ENCODE results near the gene RPL7L1. TPM values are rescaled to one million over a fixed set of nuclear protein-coding genes. Genes with fewer than 3 reads are reported as not detected.
A peak's percentile ranks its signal among the peaks of the same experiment; 100 is the strongest.
"Not testable (repeated sequence)": the region's sequence is repeated elsewhere in the genome, so short reads cannot be mapped to it uniquely, and the experiment has no call there.

RPL7L1 gene
- total and polyA plus RNA-seq, 8 donors, result 7.2 to 105 (median 37.9) TPM

GRCh38 chr6:42891199-42891722, 11.8 kb downstream of the RPL7L1 start:
- Histone ChIP-seq H3K36me3 (peaks cover 4 to 27% (median 25%) of the 10 kb centered on the region in 4 donors), H3K4me3 (peak overlapping the region; percentile 69 to 90 (median 79)), H3K9me3 (no peaks in the 10 kb centered on the region), H3K27me3 (no peaks in the 10 kb centered on the region), H3K27ac (peak overlapping the region; percentile 92 to 93 (median 93)), H3K4me1 (peaks cover 5 to 36% (median 16%) of the 10 kb centered on the region in 4 donors)
- WGBS, 5 donors, result 30 to 44% (median 39%) methylated on average over 17 of the region's 17 CpGs
- no peak for DNase-seq
- TF ChIP-seq POLR2A (IDR thresholded peaks at IDR 0.05), result no peak
- TF ChIP-seq EP300 (IDR thresholded peaks at IDR 0.05), result no peak
- TF ChIP-seq POLR2AphosphoS5 (IDR thresholded peaks at IDR 0.05), result no peak
- no peak for TF ChIP-seq CTCF (IDR thresholded peaks at IDR 0.05)
- intact Hi-C loops (cut with DNase I; ENCODE audit: low total_unique reads), result no loop called here

- intact Hi-C loops (cut with DNase I; ENCODE audit: low total_unique reads), result not testable (repeated sequence)
Observed at GRCh38 chr6:42894041-42894828, 14.8 kb downstream of the RPL7L1 start.

GRCh38 chr6:42896178-42896719, 16.8 kb downstream of the RPL7L1 start:
- no peaks in the 10 kb centered on the region for H3K9me3 ChIP-seq
- H3K4me3 ChIP-seq, result no peak overlapping the region
- no peak overlapping the region for H3K27ac ChIP-seq
- TF ChIP-seq CTCF (IDR thresholded peaks at IDR 0.05) (no peak), POLR2A (IDR thresholded peaks at IDR 0.05) (no peak), POLR2AphosphoS5 (IDR thresholded peaks at IDR 0.05) (no peak), EP300 (IDR thresholded peaks at IDR 0.05) (no peak)
- no peaks in the 10 kb centered on the region for H3K36me3 ChIP-seq
- DNase-seq, result no peak
- H3K4me1 ChIP-seq, result peaks cover 0 to 29% (median 16%) of the 10 kb centered on the region in 4 donors
- WGBS, 5 donors, result 77 to 80% (median 78%) methylated on average over 10 of the region's 10 CpGs
- H3K27me3 ChIP-seq, result no peaks in the 10 kb centered on the region
- intact Hi-C loops (cut with DNase I; ENCODE audit: low total_unique reads), result no loop called here

More at GRCh38 chr6:42894041-42894828, 14.8 kb downstream of the RPL7L1 start:
- H3K4me3 ChIP-seq, H3K36me3 ChIP-seq, H3K27me3 ChIP-seq, DNase-seq, H3K9me3 ChIP-seq: not testable (repeated sequence)
- Histone ChIP-seq H3K27ac (peak overlapping the region in 1 of 5 donors; percentile 19), H3K4me1 (peaks cover 5 to 41% (median 25%) of the 10 kb centered on the region in 4 donors)
- WGBS, 5 donors, result 42 to 55% (median 46%) methylated on average over 19 of the region's 19 CpGs

- Histone ChIP-seq H3K36me3 (no peaks in the 10 kb centered on the region), H3K9me3 (no peaks in the 10 kb centered on the region), H3K4me1 (peaks cover 0 to 36% (median 23%) of the 10 kb centered on the region in 4 donors), H3K27ac (no peak overlapping the region), H3K27me3 (no peaks in the 10 kb centered on the region), H3K4me3 (no peak overlapping the region)
- no peak for TF ChIP-seq EP300 (IDR thresholded peaks at IDR 0.05)
- TF ChIP-seq POLR2AphosphoS5 (IDR thresholded peaks at IDR 0.05), result peak in 1 of 3 donors; percentile 42
- no peak for TF ChIP-seq POLR2A (IDR thresholded peaks at IDR 0.05)
- TF ChIP-seq CTCF (IDR thresholded peaks at IDR 0.05), result peak in 5 of 7 experiments; percentile 40 to 89 (median 79)
- intact Hi-C loops (cut with DNase I; ENCODE audit: low total_unique reads), result no loop called here
- 9 to 10% (median 10%) methylated on average over 10 of the region's 10 CpGs for WGBS, 5 donors
- DNase-seq, result peak; percentile 76 to 86
Observed at GRCh38 chr6:42898891-42899361, 19.5 kb downstream of the RPL7L1 start.
